Suprapubic skin (tissue), 3 donors: ENCODE measurements around the gene CNOT3.

ENCODE experiments used
- POLR2A ChIP-seq, 2 donors: fragments of 450-650 bp; IDR thresholded peaks; one replicate each; pipeline ENCODE4 v1.6.1; 2017; ENCODE audit warnings: antibody characterized with exemption in 2 of 2, mild to moderate bottlenecking in 2 of 2, moderate library complexity in 2 of 2
- TF ChIP-seq, protein P1 (sequence below), 2 donors: fragments of 200-600 bp in 1 of 2; fragments of 450-650 bp in 1 of 2; sonication (generic) in 1 of 2; IDR thresholded peaks; one replicate each; pipeline ENCODE4 v1.5.1; 2016 to 2019; ENCODE audit warnings: antibody characterized with exemption in 2 of 2, mild to moderate bottlenecking in 1 of 2, moderate library complexity in 1 of 2

DNA sequence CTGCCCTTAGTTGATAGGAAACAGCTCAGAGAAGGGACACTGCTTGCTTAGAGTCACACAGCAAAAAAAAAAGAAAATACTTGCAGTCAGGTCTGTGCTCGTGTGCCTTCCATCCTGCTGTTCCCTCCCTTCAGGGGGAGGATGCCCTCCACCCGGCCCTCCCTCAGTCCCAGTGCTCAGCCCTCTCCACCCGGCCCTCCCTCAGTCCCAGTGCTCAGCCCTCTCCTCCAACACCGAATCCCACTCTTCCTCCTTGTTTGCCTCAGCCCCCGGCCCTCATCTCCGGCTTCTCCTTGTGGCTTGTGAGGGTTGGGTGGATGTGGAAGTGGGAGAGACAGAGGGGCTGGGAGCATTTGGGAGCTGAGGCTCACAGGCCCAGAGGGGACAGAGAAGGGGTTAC, 27.9 kb upstream of the CNOT3 start:
- TF ChIP-seq, protein P1, sequence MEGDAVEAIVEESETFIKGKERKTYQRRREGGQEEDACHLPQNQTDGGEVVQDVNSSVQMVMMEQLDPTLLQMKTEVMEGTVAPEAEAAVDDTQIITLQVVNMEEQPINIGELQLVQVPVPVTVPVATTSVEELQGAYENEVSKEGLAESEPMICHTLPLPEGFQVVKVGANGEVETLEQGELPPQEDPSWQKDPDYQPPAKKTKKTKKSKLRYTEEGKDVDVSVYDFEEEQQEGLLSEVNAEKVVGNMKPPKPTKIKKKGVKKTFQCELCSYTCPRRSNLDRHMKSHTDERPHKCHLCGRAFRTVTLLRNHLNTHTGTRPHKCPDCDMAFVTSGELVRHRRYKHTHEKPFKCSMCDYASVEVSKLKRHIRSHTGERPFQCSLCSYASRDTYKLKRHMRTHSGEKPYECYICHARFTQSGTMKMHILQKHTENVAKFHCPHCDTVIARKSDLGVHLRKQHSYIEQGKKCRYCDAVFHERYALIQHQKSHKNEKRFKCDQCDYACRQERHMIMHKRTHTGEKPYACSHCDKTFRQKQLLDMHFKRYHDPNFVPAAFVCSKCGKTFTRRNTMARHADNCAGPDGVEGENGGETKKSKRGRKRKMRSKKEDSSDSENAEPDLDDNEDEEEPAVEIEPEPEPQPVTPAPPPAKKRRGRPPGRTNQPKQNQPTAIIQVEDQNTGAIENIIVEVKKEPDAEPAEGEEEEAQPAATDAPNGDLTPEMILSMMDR (IDR thresholded peaks at IDR 0.05) = no peak
- no peak for TF ChIP-seq POLR2A (IDR thresholded peaks at IDR 0.05)
